Mesothelial cell of epicardium (in vitro differentiated cells): ENCODE measurements around the gene VWA3A. TPM values are rescaled to one million over a fixed set of nuclear protein-coding genes. Genes with fewer than 3 reads are reported as not detected.
"Not testable (repeated sequence)": the region's sequence is repeated elsewhere in the genome, so short reads cannot be mapped to it uniquely, and the experiment has no call there.

Experiments
- DNase-seq, 2 experiments: peaks; one replicate each; pipeline ENCODE4 v3.0.0; 2021; ENCODE audit warnings: low spot score in 2 of 2; ENCODE audit not compliant: unreplicated experiment in 2 of 2
- H3K27ac Mint-ChIP-seq: 2 replicates; pipeline ENCODE4 v1.8.0; 2021; ENCODE audit warnings: mixed read lengths
- H3K27me3 Mint-ChIP-seq: 2 replicates; pipeline ENCODE4 v1.8.0; 2021; ENCODE audit warnings: low read depth, mixed read lengths
- H3K36me3 Mint-ChIP-seq: 2 replicates; pipeline ENCODE4 v1.8.0; 2021; ENCODE audit warnings: mixed read lengths
- H3K4me1 Mint-ChIP-seq: 2 replicates; pipeline ENCODE4 v1.8.0; 2021; ENCODE audit warnings: mixed read lengths
- H3K4me3 Mint-ChIP-seq: 2 replicates; pipeline ENCODE4 v1.8.0; 2021; ENCODE audit warnings: mild to moderate bottlenecking, moderate library complexity, mixed read lengths
- H3K9me3 Mint-ChIP-seq: 2 replicates; pipeline ENCODE4 v1.8.0; 2021; ENCODE audit warnings: mixed read lengths
- CTCF ChIP-seq: fragments of 200-600 bp; sonication (generic); IDR thresholded peaks from one replicate; pipeline ENCODE4 v1.5.0; 2021; ENCODE audit warnings: antibody characterized with exemption; ENCODE audit not compliant: unreplicated experiment
- total RNA-seq: library from RNA; stranded (reverse); gene quantifications from 3 replicates; pipeline ENCODE4 v1.2.1, GENCODE V29; 2021

VWA3A gene
- total RNA-seq, 1 donor from 2014 or later = 0.18 TPM

- H3K36me3 Mint-ChIP-seq = no peaks in the 10 kb centered on the region
- H3K27ac Mint-ChIP-seq = no peak overlapping the region
- H3K27me3 Mint-ChIP-seq = peaks cover 34% of the 10 kb centered on the region
- H3K4me3 Mint-ChIP-seq = no peak overlapping the region
- H3K9me3 Mint-ChIP-seq = no peaks in the 10 kb centered on the region
- TF ChIP-seq CTCF = no peak
- no peaks in the 10 kb centered on the region for H3K4me1 Mint-ChIP-seq
- no peak for DNase-seq
Measured at GRCh38 chr16:22147853-22148252, 55.5 kb downstream of the VWA3A start.

DNA sequence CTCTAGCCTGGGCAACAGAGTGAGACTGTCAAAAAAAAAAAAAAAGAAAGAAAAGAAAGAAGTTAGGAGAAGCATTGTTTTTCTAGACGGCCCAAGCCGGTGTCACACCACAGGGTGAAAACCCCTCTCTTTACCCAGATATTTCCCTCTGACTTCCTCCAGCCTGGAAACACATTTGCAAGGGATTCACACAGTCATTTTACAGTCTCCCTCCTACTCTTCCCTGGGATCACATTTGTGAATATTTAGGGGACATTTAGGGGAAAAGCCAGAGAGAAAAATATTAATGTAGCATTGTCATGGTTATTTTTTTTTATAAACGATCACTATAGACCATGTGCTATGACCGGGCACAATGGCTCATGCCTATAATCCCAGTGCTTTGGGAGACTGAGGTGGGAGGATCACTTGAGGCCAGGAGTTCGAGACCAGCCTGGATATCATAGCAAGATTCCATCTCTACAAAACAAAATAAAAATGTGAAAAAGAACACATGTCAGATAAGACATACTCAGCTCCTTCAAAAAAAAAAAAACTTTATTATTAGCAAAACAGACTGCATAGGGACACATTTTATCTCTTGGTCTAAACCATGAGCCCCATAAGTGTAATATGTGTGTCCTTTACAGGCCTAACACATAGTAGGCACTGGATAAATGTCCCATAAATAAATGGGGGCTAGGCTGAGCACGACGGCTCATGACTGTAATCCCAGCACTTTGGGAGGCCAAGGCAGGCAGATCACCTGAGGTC is 59.1 kb downstream of the VWA3A start:
- H3K27ac Mint-ChIP-seq = no peak overlapping the region
- no peaks in the 10 kb centered on the region for H3K36me3 Mint-ChIP-seq
- H3K4me3 Mint-ChIP-seq = no peak overlapping the region
- H3K9me3 Mint-ChIP-seq = no peaks in the 10 kb centered on the region
- peaks cover 27% of the 10 kb centered on the region for H3K27me3 Mint-ChIP-seq
- no peak for TF ChIP-seq CTCF
- DNase-seq = no peak
- H3K4me1 Mint-ChIP-seq = no peaks in the 10 kb centered on the region

GRCh38 chr16:22152316-22152715 is 60.0 kb downstream of the VWA3A start:
- H3K4me3 Mint-ChIP-seq = no peak overlapping the region
- no peaks in the 10 kb centered on the region for H3K4me1 Mint-ChIP-seq
- H3K27me3 Mint-ChIP-seq = peaks cover 26% of the 10 kb centered on the region
- no peak for TF ChIP-seq CTCF
- no peak for DNase-seq
- H3K9me3 Mint-ChIP-seq = no peaks in the 10 kb centered on the region
- no peak overlapping the region for H3K27ac Mint-ChIP-seq
- H3K36me3 Mint-ChIP-seq = no peaks in the 10 kb centered on the region

DNA sequence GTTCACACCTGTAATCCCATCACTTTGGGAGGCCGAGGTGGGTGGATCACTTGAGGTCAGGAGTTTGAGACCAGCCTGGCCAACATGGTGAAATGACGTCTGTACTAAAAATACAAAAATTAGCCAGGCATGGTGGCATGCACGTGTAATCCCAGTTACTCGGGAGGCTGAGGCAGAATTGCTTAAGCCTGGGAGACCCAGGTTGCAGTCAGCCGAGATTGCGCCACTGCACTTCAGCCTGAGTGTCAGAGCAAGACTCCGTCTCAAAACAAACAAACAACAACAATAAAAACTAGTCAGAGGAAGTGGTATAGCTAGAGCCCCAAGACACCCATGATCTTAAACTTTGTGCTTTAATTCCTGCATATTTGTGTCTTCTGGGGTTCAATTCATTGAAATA is 60.7 kb downstream of the VWA3A start:
- peaks cover 26% of the 10 kb centered on the region for H3K27me3 Mint-ChIP-seq
- H3K4me1 Mint-ChIP-seq, DNase-seq, H3K9me3 Mint-ChIP-seq, H3K27ac Mint-ChIP-seq, H3K36me3 Mint-ChIP-seq, H3K4me3 Mint-ChIP-seq: not testable (repeated sequence)

DNA sequence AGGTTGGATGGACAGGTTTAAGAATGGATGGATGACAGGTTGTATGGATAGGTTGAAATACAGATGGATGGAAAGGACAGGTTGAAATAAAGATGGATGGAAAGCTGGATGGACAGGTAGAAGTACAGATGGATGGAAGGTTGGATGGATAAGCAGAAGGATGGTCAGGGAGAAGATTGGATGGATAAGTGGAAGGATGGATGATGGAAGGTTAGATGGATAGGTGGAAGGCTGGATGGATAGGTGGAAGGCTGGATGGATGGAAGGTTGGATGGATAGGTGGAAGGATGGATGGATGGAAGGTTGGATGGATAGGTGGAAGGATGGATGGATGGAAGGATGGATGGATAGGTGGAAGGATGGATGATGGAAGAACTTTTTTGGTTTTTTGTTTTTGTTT is 69.1 kb downstream of the VWA3A start:
- no peaks in the 10 kb centered on the region for H3K4me1 Mint-ChIP-seq
- H3K27me3 Mint-ChIP-seq = peaks cover 64% of the 10 kb centered on the region
- no peak for DNase-seq
- H3K9me3 Mint-ChIP-seq = peaks cover 5% of the 10 kb centered on the region
- H3K27ac Mint-ChIP-seq = no peak overlapping the region
- no peaks in the 10 kb centered on the region for H3K36me3 Mint-ChIP-seq
- H3K4me3 Mint-ChIP-seq = no peak overlapping the region
- no peak for TF ChIP-seq CTCF

GRCh38 chr16:22161999-22162655 is 69.8 kb downstream of the VWA3A start, which contains the start of gene SDR42E2:
SDR42E2 (plus strand) TSS chr16:22162506; CDS start chr16:22165583, 3,077 bp downstream.
- TF ChIP-seq CTCF = no peak
- no peak within 1 kb of the TSS for H3K4me3 Mint-ChIP-seq
- peaks cover 5% of the 10 kb centered on the region for H3K9me3 Mint-ChIP-seq
- peaks cover 63% of the 10 kb centered on the region for H3K27me3 Mint-ChIP-seq
- no peaks in the 10 kb centered on the region for H3K36me3 Mint-ChIP-seq
- DNase-seq = no peak
- H3K27ac Mint-ChIP-seq = no peak within 1 kb of the TSS
- H3K4me1 Mint-ChIP-seq = no peaks in the 10 kb centered on the region
